SU-DHL-6 (cell line): ENCODE results near the gene FAM110D.

Experiments
- EZH2phosphoT487 ChIP-seq: fragments of 200-600 bp; sonication (generic), shearing (Covaris generic); conservative IDR thresholded peaks from 2 replicates; pipeline ENCODE4 v1.6.1; 2018; ENCODE audit warnings: mild to moderate bottlenecking, antibody characterized with exemption, low read length, moderate library complexity, mixed read lengths
- TF ChIP-seq, protein P1 (sequence below): fragments of 200-600 bp; sonication (generic); IDR thresholded peaks from one replicate; pipeline ENCODE4 v1.5.1; 2017; ENCODE audit warnings: antibody characterized with exemption, mild to moderate bottlenecking, low read length, moderate library complexity; ENCODE audit not compliant: insufficient read depth, poor library complexity, severe bottlenecking

GRCh38 chr1:26153966-26154532, 4.8 kb upstream of the FAM110D start:
- TF ChIP-seq, protein P1, sequence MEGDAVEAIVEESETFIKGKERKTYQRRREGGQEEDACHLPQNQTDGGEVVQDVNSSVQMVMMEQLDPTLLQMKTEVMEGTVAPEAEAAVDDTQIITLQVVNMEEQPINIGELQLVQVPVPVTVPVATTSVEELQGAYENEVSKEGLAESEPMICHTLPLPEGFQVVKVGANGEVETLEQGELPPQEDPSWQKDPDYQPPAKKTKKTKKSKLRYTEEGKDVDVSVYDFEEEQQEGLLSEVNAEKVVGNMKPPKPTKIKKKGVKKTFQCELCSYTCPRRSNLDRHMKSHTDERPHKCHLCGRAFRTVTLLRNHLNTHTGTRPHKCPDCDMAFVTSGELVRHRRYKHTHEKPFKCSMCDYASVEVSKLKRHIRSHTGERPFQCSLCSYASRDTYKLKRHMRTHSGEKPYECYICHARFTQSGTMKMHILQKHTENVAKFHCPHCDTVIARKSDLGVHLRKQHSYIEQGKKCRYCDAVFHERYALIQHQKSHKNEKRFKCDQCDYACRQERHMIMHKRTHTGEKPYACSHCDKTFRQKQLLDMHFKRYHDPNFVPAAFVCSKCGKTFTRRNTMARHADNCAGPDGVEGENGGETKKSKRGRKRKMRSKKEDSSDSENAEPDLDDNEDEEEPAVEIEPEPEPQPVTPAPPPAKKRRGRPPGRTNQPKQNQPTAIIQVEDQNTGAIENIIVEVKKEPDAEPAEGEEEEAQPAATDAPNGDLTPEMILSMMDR, result no peak
- TF ChIP-seq EZH2phosphoT487, result no peak
